HEK293 (cell line): ENCODE data around the gene LOXL1.

Experiments
- CTCF ChIA-PET: fragments of 350-600 bp; formaldehyde crosslinking; extraction: SDS; loops from one replicate; lab custom pipeline; 2021; ENCODE audit warnings: antibody characterized with exemption; lab: Yijun Ruan, JAX
- POLR2A ChIA-PET: fragments of 300-600 bp; formaldehyde crosslinking; extraction: SDS; loops from one replicate; lab custom pipeline; 2020; ENCODE audit warnings: antibody characterized with exemption, inconsistent platforms; lab: Yijun Ruan, JAX
- H3K27ac ChIP-seq: fragments of 200-500 bp; sonication (Bioruptor generic); 2 replicates; pipeline ENCODE4 v1.5.1; 2014; ENCODE audit warnings: low read depth, low read length, control low read depth, inconsistent platforms; ENCODE audit errors: extremely low read depth
- H3K36me3 ChIP-seq, 2 experiments: fragments of 200-500 bp in 1 of 2; sonication (Bioruptor generic) in 1 of 2; 1 replicate in 1 of 2; 2 replicates in 1 of 2; pipeline ENCODE4 v1.5.1; 2014 to 2017; ENCODE audit warnings: inconsistent platforms in 2 of 2, low read length in 2 of 2; ENCODE audit not compliant: control insufficient read depth in 2 of 2, insufficient read depth in 1 of 2
- H3K4me1 ChIP-seq: fragments of 200-500 bp; sonication (Bioruptor generic); 2 replicates; pipeline ENCODE4 v1.5.1; 2014; ENCODE audit warnings: mild to moderate bottlenecking, low read length, inconsistent platforms; ENCODE audit not compliant: control insufficient read depth, insufficient read depth
- H3K4me3 ChIP-seq: 2 replicates; pipeline ENCODE4 v1.5.1; 2011; ENCODE audit warnings: low read depth, mild to moderate bottlenecking, control low read depth, low read length, moderate library complexity
- H3K9me3 ChIP-seq: fragments of 200-500 bp; sonication (Bioruptor generic); 2 replicates; pipeline ENCODE4 v1.5.1; 2014; ENCODE audit warnings: low read depth, low read length, inconsistent platforms; ENCODE audit not compliant: control insufficient read depth, insufficient read depth
- EGR2 ChIP-seq: fragments of 450-650 bp; formaldehyde crosslinking; IDR thresholded peaks from 2 replicates; pipeline ENCODE4 v1.5.1; 2016; ENCODE audit warnings: low read depth, missing biosample characterization, missing genetic modification characterization
- GLIS1 ChIP-seq: fragments of 450-650 bp; formaldehyde crosslinking; IDR thresholded peaks from 2 replicates; pipeline ENCODE4 v1.5.1; 2016; ENCODE audit warnings: missing biosample characterization, missing genetic modification characterization
- REST ChIP-seq: fragments of 450-650 bp; formaldehyde crosslinking; IDR thresholded peaks from 2 replicates; pipeline ENCODE4 v1.5.1; 2016; ENCODE audit warnings: missing biosample characterization, missing genetic modification characterization
- SP7 ChIP-seq: fragments of 450-650 bp; formaldehyde crosslinking; IDR thresholded peaks from 2 replicates; pipeline ENCODE4 v1.5.1; 2016; ENCODE audit warnings: missing biosample characterization, missing genetic modification characterization
- ZBTB17 ChIP-seq: fragments of 450-650 bp; formaldehyde crosslinking; IDR thresholded peaks from 2 replicates; pipeline ENCODE4 v1.5.1; 2016; ENCODE audit warnings: missing biosample characterization, missing genetic modification characterization
- ZBTB20 ChIP-seq: fragments of 450-650 bp; formaldehyde crosslinking; IDR thresholded peaks from 2 replicates; pipeline ENCODE4 v1.5.1; 2016; ENCODE audit warnings: missing biosample characterization, missing genetic modification characterization
- ZBTB21 ChIP-seq: fragments of 450-650 bp; formaldehyde crosslinking; IDR thresholded peaks from 2 replicates; pipeline ENCODE4 v1.5.1; 2017; ENCODE audit warnings: missing biosample characterization, missing genetic modification characterization
- ZFHX2 ChIP-seq: fragments of 450-650 bp; formaldehyde crosslinking; conservative IDR thresholded peaks from 2 replicates; pipeline ENCODE4 v1.5.1; 2016; ENCODE audit warnings: missing biosample characterization, missing genetic modification characterization
- ZFP37 ChIP-seq: fragments of 450-650 bp; formaldehyde crosslinking; IDR thresholded peaks from 2 replicates; pipeline ENCODE4 v1.5.1; 2016; ENCODE audit warnings: missing biosample characterization, missing genetic modification characterization
- ZNF140 ChIP-seq: fragments of 450-650 bp; formaldehyde crosslinking; IDR thresholded peaks from 2 replicates; pipeline ENCODE4 v1.5.1; 2016; ENCODE audit warnings: missing biosample characterization, missing genetic modification characterization
- ZNF280D ChIP-seq: fragments of 450-650 bp; formaldehyde crosslinking; IDR thresholded peaks from 2 replicates; pipeline ENCODE4 v1.5.1; 2016; ENCODE audit warnings: missing biosample characterization, missing genetic modification characterization
- ZNF529 ChIP-seq: fragments of 450-650 bp; formaldehyde crosslinking; IDR thresholded peaks from 2 replicates; pipeline ENCODE4 v1.5.1; 2017; ENCODE audit warnings: missing genetic modification characterization, missing biosample characterization; ENCODE audit not compliant: insufficient replicate concordance
- ZNF791 ChIP-seq: fragments of 450-650 bp; formaldehyde crosslinking; IDR thresholded peaks from 2 replicates; pipeline ENCODE4 v1.5.1; 2016; ENCODE audit warnings: missing biosample characterization, missing genetic modification characterization
- ZNF792 ChIP-seq: fragments of 450-650 bp; formaldehyde crosslinking; IDR thresholded peaks from 2 replicates; pipeline ENCODE4 v1.5.1; 2016; ENCODE audit warnings: missing biosample characterization, missing genetic modification characterization
- ZXDB ChIP-seq: fragments of 450-650 bp; formaldehyde crosslinking; IDR thresholded peaks from 2 replicates; pipeline ENCODE4 v1.5.1; 2016; ENCODE audit warnings: missing biosample characterization, missing genetic modification characterization
- TF ChIP-seq, protein P1 (sequence below): fragments of 450-650 bp; IDR thresholded peaks from 2 replicates; pipeline ENCODE4 v1.5.1; 2018; ENCODE audit warnings: missing biosample characterization, missing genetic modification characterization

Gene LOXL1

GRCh38 chr15:73888224-73889041 is 37.8 kb upstream of the LOXL1 start:
- Histone ChIP-seq H3K4me3 (no peak overlapping the region), H3K4me1 (no peaks in the 10 kb centered on the region), H3K27ac (no peak overlapping the region), H3K36me3 (no peaks in the 10 kb centered on the region), H3K9me3 (no peaks in the 10 kb centered on the region)
- TF ChIP-seq GLIS1 (tag by site-specific recombination) (no peak), ZNF791 (no peak), EGR2 (tag by site-specific recombination) (peak; percentile 99), ZNF280D (tag by site-specific recombination) (no peak), ZXDB (tag by site-specific recombination) (no peak), ZFHX2 (tag by site-specific recombination) (peak; percentile 98), ZNF529 (tag by site-specific recombination) (no peak), ZNF140 (tag by site-specific recombination) (no peak), SP7 (no peak), ZBTB17 (tag by site-specific recombination) (0 out of 2 replicates have a peak, but pooled peaks have one; percentile 12), ZNF792 (tag by site-specific recombination) (no peak), ZFP37 (tag by site-specific recombination) (no peak), ZBTB20 (no peak), ZBTB21 (tag by site-specific recombination) (no peak), REST (tag by site-specific recombination) (no peak)
- TF ChIP-seq, protein P1, sequence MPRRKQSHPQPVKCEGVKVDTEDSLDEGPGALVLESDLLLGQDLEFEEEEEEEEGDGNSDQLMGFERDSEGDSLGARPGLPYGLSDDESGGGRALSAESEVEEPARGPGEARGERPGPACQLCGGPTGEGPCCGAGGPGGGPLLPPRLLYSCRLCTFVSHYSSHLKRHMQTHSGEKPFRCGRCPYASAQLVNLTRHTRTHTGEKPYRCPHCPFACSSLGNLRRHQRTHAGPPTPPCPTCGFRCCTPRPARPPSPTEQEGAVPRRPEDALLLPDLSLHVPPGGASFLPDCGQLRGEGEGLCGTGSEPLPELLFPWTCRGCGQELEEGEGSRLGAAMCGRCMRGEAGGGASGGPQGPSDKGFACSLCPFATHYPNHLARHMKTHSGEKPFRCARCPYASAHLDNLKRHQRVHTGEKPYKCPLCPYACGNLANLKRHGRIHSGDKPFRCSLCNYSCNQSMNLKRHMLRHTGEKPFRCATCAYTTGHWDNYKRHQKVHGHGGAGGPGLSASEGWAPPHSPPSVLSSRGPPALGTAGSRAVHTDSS (tag by site-specific recombination): peak; percentile 99
- ChIA-PET POLR2A (interaction anchor here (0.6 kb wide), 1 partner anchor 49 kb away, joined by 8 read pairs; no protein-coding TSS in a partner anchor), CTCF (interaction anchor here (1.6 to 3.9 kb wide), 3 partner anchors 9 to 19 kb away, joined by 17 to 24 read pairs (median 18); partner anchors contain the start of gene TBC1D21)
